ENCODE measurements around the gene NUDT8. TPM values are rescaled to one million over a fixed set of nuclear protein-coding genes. Genes with fewer than 3 reads are reported as not detected.

Gene NUDT8
- total and polyA plus RNA-seq, 9 of the 15 experiments (the other 6 are each of a cell fraction or from before 2014, with no cell fraction given), result 0.23 to 27.8 (median 5.0) TPM

GRCh38 chr11:67629386-67630227 is at the start of gene NUDT8 (continued):
- no peak for TF ChIP-seq FOXO4 (CRISPR knock-in tag; IDR thresholded peaks at IDR 0.05)
- no peak for TF ChIP-seq ZKSCAN8 (CRISPR knock-in tag; IDR thresholded peaks at IDR 0.05)
- 0 out of 4 replicates have a peak, but pooled peaks of 1 of the 2 experiments have one; percentile 26 for TF ChIP-seq SRF (CRISPR knock-in tag; IDR thresholded peaks at IDR 0.05)
- no peak for TF ChIP-seq BMI1 (IDR thresholded peaks at IDR 0.05; ENCODE audit: low read length)
- 0 out of 4 replicates have a peak, but pooled peaks of 1 of the 2 experiments have one; percentile 26 for TF ChIP-seq TRIM24 (IDR thresholded peaks at IDR 0.05)
- no peak for TF ChIP-seq SNIP1 (IDR thresholded peaks at IDR 0.05; ENCODE audit: low read depth)
- peak; percentile 88 for TF ChIP-seq ZNF12 (CRISPR knock-in tag; IDR thresholded peaks at IDR 0.05)
- no peak for TF ChIP-seq RUNX1 (IDR thresholded peaks at IDR 0.05; ENCODE audit: low read depth)
- no peak for TF ChIP-seq HNRNPUL1 (IDR thresholded peaks at IDR 0.05; ENCODE audit: low read length)
- no peak for TF ChIP-seq SMAD1 (IDR thresholded peaks at IDR 0.05; ENCODE audit: low read depth, low read length, partially characterized antibody)
- no peak for TF ChIP-seq SRSF7 (optimal IDR thresholded peaks at IDR 0.05; ENCODE audit: low read depth, low read length)
- TF ChIP-seq ZNF280B (CRISPR knock-in tag; IDR thresholded peaks at IDR 0.05), result no peak
- no peak for TF ChIP-seq MXI1 (IDR thresholded peaks at IDR 0.05; ENCODE audit: low read depth, low read length)
- TF ChIP-seq POU5F1 (IDR thresholded peaks at IDR 0.05; ENCODE audit: borderline replicate concordance, low read depth, low read length, partially characterized antibody), result no peak
- no peak for TF ChIP-seq DACH1 (IDR thresholded peaks at IDR 0.05; ENCODE audit: partially characterized antibody)
- peak; percentile 91; the same call in 1 of the 2 replicates for TF ChIP-seq ZNF224 (CRISPR knock-in tag; IDR thresholded peaks at IDR 0.05)
- TF ChIP-seq SAFB (IDR thresholded peaks at IDR 0.05; ENCODE audit: borderline replicate concordance, low read depth, low read length), result peak; percentile 83
- peak; percentile 48; the same call in 1 of the 2 replicates for TF ChIP-seq ZNF740 (CRISPR knock-in tag; IDR thresholded peaks at IDR 0.05)
- TF ChIP-seq ZNF740 (tag; IDR thresholded peaks at IDR 0.05), result no peak
- no peak for TF ChIP-seq BDP1 (IDR thresholded peaks at IDR 0.05; ENCODE audit: insufficient read depth, insufficient read length)
- TF ChIP-seq, protein P1, sequence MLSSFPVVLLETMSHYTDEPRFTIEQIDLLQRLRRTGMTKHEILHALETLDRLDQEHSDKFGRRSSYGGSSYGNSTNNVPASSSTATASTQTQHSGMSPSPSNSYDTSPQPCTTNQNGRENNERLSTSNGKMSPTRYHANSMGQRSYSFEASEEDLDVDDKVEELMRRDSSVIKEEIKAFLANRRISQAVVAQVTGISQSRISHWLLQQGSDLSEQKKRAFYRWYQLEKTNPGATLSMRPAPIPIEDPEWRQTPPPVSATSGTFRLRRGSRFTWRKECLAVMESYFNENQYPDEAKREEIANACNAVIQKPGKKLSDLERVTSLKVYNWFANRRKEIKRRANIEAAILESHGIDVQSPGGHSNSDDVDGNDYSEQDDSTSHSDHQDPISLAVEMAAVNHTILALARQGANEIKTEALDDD (IDR thresholded peaks at IDR 0.05), result no peak

Measured in K562 (cell line).